ENCODE measurements around the gene MRPL21.

Gene MRPL21

GRCh38 chr11:68927280-68928135 is 23.9 kb upstream of the MRPL21 start:
- Histone ChIP-seq H3K9me3 (ENCODE audit: control insufficient read depth in 2 of 2, low read length in 2 of 2) (peaks cover 5 to 6% of the 10 kb centered on the region in 2 donors), H3K36me3 (ENCODE audit: control insufficient read depth in 2 of 2, insufficient read depth in 2 of 2, low read length in 2 of 2) (peaks cover 20 to 49% of the 10 kb centered on the region in 2 donors), H3K4me3 (ENCODE audit: low read length in 2 of 2) (peak overlapping the region; percentile 17 to 22), H3K9ac (ENCODE audit: low read length in 2 of 2) (peak overlapping the region; percentile 47 to 77), H3K27me3 (ENCODE audit: control insufficient read depth in 1 of 2, insufficient read depth in 2 of 2, low read length in 2 of 2) (no peaks in the 10 kb centered on the region), H3K4me1 (ENCODE audit: control insufficient read depth, insufficient read depth, low read length) (peaks cover 46% of the 10 kb centered on the region), H3K27ac (ENCODE audit: low read length) (peak overlapping the region; percentile 89)

- peak overlapping the region; percentile 87 for H3K27ac ChIP-seq (ENCODE audit: low read length)
Observed at GRCh38 chr11:68925611-68926010, 22.0 kb upstream of the MRPL21 start.

GRCh38 chr11:68924073-68924925 is 20.7 kb upstream of the MRPL21 start:
- Histone ChIP-seq H3K27ac (ENCODE audit: low read length) (peak overlapping the region; percentile 87), H3K36me3 (ENCODE audit: control insufficient read depth in 2 of 2, insufficient read depth in 2 of 2, low read length in 2 of 2) (peaks cover 14 to 41% of the 10 kb centered on the region in 2 donors), H3K4me1 (ENCODE audit: control insufficient read depth, insufficient read depth, low read length) (peaks cover 42% of the 10 kb centered on the region), H3K9me3 (ENCODE audit: control insufficient read depth in 2 of 2, low read length in 2 of 2) (peaks cover 5 to 6% of the 10 kb centered on the region in 2 donors), H3K4me3 (ENCODE audit: low read length in 2 of 2) (no peak overlapping the region), H3K27me3 (ENCODE audit: control insufficient read depth in 1 of 2, insufficient read depth in 2 of 2, low read length in 2 of 2) (no peaks in the 10 kb centered on the region), H3K9ac (ENCODE audit: low read length in 2 of 2) (peak overlapping the region; percentile 8 to 64)

More at GRCh38 chr11:68925611-68926010, 22.0 kb upstream of the MRPL21 start:
- Histone ChIP-seq H3K36me3 (ENCODE audit: control insufficient read depth in 2 of 2, insufficient read depth in 2 of 2, low read length in 2 of 2) (peaks cover 20 to 43% of the 10 kb centered on the region in 2 donors), H3K9me3 (ENCODE audit: control insufficient read depth in 2 of 2, low read length in 2 of 2) (peaks cover 5 to 6% of the 10 kb centered on the region in 2 donors), H3K4me1 (ENCODE audit: control insufficient read depth, insufficient read depth, low read length) (peaks cover 44% of the 10 kb centered on the region), H3K27me3 (ENCODE audit: control insufficient read depth in 1 of 2, insufficient read depth in 2 of 2, low read length in 2 of 2) (no peaks in the 10 kb centered on the region), H3K4me3 (ENCODE audit: low read length in 2 of 2) (no peak overlapping the region), H3K9ac (ENCODE audit: low read length in 2 of 2) (no peak overlapping the region)

DNA sequence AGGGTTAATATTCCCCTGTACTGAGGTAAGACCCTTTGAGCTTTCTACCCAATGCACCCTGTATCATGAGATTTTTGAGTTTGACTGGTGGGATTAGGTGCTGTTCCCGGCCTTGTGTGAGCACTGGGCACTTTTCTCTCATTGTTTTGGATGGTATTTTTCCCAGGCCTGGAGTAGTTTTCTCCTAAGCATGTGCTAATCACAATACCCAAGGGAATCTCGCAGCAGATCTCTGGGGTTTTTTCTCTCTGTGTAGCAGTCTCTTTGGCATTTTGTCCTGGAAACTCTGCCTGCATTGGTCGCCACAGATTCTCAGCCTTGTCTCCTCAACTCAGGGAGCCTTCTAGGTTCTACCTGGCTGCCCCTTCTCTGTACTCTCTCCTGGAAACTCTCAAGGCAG is 20.0 kb upstream of the MRPL21 start:
- Histone ChIP-seq H3K27me3 (ENCODE audit: control insufficient read depth in 1 of 2, insufficient read depth in 2 of 2, low read length in 2 of 2) (no peaks in the 10 kb centered on the region), H3K4me1 (ENCODE audit: control insufficient read depth, insufficient read depth, low read length) (peaks cover 35% of the 10 kb centered on the region), H3K36me3 (ENCODE audit: control insufficient read depth in 2 of 2, insufficient read depth in 2 of 2, low read length in 2 of 2) (peaks cover 14 to 43% of the 10 kb centered on the region in 2 donors), H3K27ac (ENCODE audit: low read length) (peak overlapping the region; percentile 87), H3K9ac (ENCODE audit: low read length in 2 of 2) (peak overlapping the region; percentile 8 to 64), H3K4me3 (ENCODE audit: low read length in 2 of 2) (no peak overlapping the region), H3K9me3 (ENCODE audit: control insufficient read depth in 2 of 2, low read length in 2 of 2) (peaks cover 5 to 6% of the 10 kb centered on the region in 2 donors)

GRCh38 chr11:68916439-68916838 is 12.8 kb upstream of the MRPL21 start:
- H3K36me3 ChIP-seq (ENCODE audit: control insufficient read depth in 2 of 2, insufficient read depth in 2 of 2, low read length in 2 of 2), result peaks cover 50 to 59% of the 10 kb centered on the region in 2 donors
- H3K4me1 ChIP-seq (ENCODE audit: control insufficient read depth, insufficient read depth, low read length), result peaks cover 5% of the 10 kb centered on the region
- H3K27me3 ChIP-seq (ENCODE audit: control insufficient read depth in 1 of 2, insufficient read depth in 2 of 2, low read length in 2 of 2), result no peaks in the 10 kb centered on the region
- H3K9me3 ChIP-seq (ENCODE audit: control insufficient read depth in 2 of 2, low read length in 2 of 2), result no peaks in the 10 kb centered on the region
- H3K9ac ChIP-seq (ENCODE audit: low read length in 2 of 2), result no peak overlapping the region
- no peak overlapping the region for H3K27ac ChIP-seq (ENCODE audit: low read length)
- H3K4me3 ChIP-seq (ENCODE audit: low read length in 2 of 2), result no peak overlapping the region

- H3K27me3 ChIP-seq (ENCODE audit: control insufficient read depth in 1 of 2, insufficient read depth in 2 of 2, low read length in 2 of 2), result no peaks in the 10 kb centered on the region
- no peaks in the 10 kb centered on the region for H3K9me3 ChIP-seq (ENCODE audit: control insufficient read depth in 2 of 2, low read length in 2 of 2)
- no peaks in the 10 kb centered on the region for H3K4me1 ChIP-seq (ENCODE audit: control insufficient read depth, insufficient read depth, low read length)
- H3K4me3 ChIP-seq (ENCODE audit: low read length in 2 of 2), result no peak overlapping the region
- H3K27ac ChIP-seq (ENCODE audit: low read length), result no peak overlapping the region
- peaks cover 62 to 63% of the 10 kb centered on the region in 2 donors for H3K36me3 ChIP-seq (ENCODE audit: control insufficient read depth in 2 of 2, insufficient read depth in 2 of 2, low read length in 2 of 2)
- no peak overlapping the region for H3K9ac ChIP-seq (ENCODE audit: low read length in 2 of 2)
Observed at GRCh38 chr11:68914761-68915160, 11.1 kb upstream of the MRPL21 start.

DNA sequence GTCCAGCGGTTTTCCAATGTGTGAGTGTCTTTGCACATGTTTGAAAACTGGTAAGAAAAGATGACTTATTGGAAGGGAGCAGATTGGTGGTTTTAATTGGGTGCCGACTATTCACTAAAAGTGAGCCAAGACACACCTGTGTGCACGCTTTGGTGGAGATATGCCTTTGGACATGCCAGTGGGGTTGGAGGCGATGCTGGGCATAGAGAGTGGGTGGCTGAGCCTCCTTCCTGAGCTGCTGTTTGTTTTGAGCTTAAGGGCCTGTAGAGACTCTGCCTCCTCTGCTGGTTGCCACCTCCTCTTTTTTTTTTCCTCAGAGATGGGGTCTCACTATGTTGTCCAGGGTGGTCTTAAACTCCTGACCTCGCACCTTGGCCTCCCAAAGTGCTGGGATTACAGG is 9.6 kb upstream of the MRPL21 start:
- Histone ChIP-seq H3K4me3 (ENCODE audit: low read length in 2 of 2) (no peak overlapping the region), H3K27me3 (ENCODE audit: control insufficient read depth in 1 of 2, insufficient read depth in 2 of 2, low read length in 2 of 2) (no peaks in the 10 kb centered on the region), H3K27ac (ENCODE audit: low read length) (no peak overlapping the region), H3K9me3 (ENCODE audit: control insufficient read depth in 2 of 2, low read length in 2 of 2) (no peaks in the 10 kb centered on the region), H3K36me3 (ENCODE audit: control insufficient read depth in 2 of 2, insufficient read depth in 2 of 2, low read length in 2 of 2) (peaks cover 63 to 64% of the 10 kb centered on the region in 2 donors), H3K4me1 (ENCODE audit: control insufficient read depth, insufficient read depth, low read length) (no peaks in the 10 kb centered on the region), H3K9ac (ENCODE audit: low read length in 2 of 2) (no peak overlapping the region)

- peaks cover 58 to 61% of the 10 kb centered on the region in 2 donors for H3K36me3 ChIP-seq (ENCODE audit: control insufficient read depth in 2 of 2, insufficient read depth in 2 of 2, low read length in 2 of 2)
- H3K27ac ChIP-seq (ENCODE audit: low read length), result no peak overlapping the region
- no peak overlapping the region for H3K9ac ChIP-seq (ENCODE audit: low read length in 2 of 2)
- H3K27me3 ChIP-seq (ENCODE audit: control insufficient read depth in 1 of 2, insufficient read depth in 2 of 2, low read length in 2 of 2), result no peaks in the 10 kb centered on the region
- H3K4me1 ChIP-seq (ENCODE audit: control insufficient read depth, insufficient read depth, low read length), result no peaks in the 10 kb centered on the region
- no peak overlapping the region for H3K4me3 ChIP-seq (ENCODE audit: low read length in 2 of 2)
- H3K9me3 ChIP-seq (ENCODE audit: control insufficient read depth in 2 of 2, low read length in 2 of 2), result no peaks in the 10 kb centered on the region
Observed at GRCh38 chr11:68912254-68912653, 8.6 kb upstream of the MRPL21 start.

- H3K4me3 ChIP-seq (ENCODE audit: low read length in 2 of 2), result no peak overlapping the region
- no peaks in the 10 kb centered on the region for H3K9me3 ChIP-seq (ENCODE audit: control insufficient read depth in 2 of 2, low read length in 2 of 2)
- no peaks in the 10 kb centered on the region for H3K4me1 ChIP-seq (ENCODE audit: control insufficient read depth, insufficient read depth, low read length)
- peaks cover 60 to 65% of the 10 kb centered on the region in 2 donors for H3K36me3 ChIP-seq (ENCODE audit: control insufficient read depth in 2 of 2, insufficient read depth in 2 of 2, low read length in 2 of 2)
- no peak overlapping the region for H3K27ac ChIP-seq (ENCODE audit: low read length)
- H3K9ac ChIP-seq (ENCODE audit: low read length in 2 of 2), result no peak overlapping the region
- no peaks in the 10 kb centered on the region for H3K27me3 ChIP-seq (ENCODE audit: control insufficient read depth in 1 of 2, insufficient read depth in 2 of 2, low read length in 2 of 2)
Observed at GRCh38 chr11:68911731-68912130, 8.1 kb upstream of the MRPL21 start.

- H3K4me3 ChIP-seq (ENCODE audit: low read length in 2 of 2), result no peak overlapping the region
- no peak overlapping the region for H3K27ac ChIP-seq (ENCODE audit: low read length)
- H3K27me3 ChIP-seq (ENCODE audit: control insufficient read depth in 1 of 2, insufficient read depth in 2 of 2, low read length in 2 of 2), result no peaks in the 10 kb centered on the region
- H3K9me3 ChIP-seq (ENCODE audit: control insufficient read depth in 2 of 2, low read length in 2 of 2), result no peaks in the 10 kb centered on the region
- peaks cover 53 to 60% of the 10 kb centered on the region in 2 donors for H3K36me3 ChIP-seq (ENCODE audit: control insufficient read depth in 2 of 2, insufficient read depth in 2 of 2, low read length in 2 of 2)
- peaks cover under 1% of the 10 kb centered on the region for H3K4me1 ChIP-seq (ENCODE audit: control insufficient read depth, insufficient read depth, low read length)
- no peak overlapping the region for H3K9ac ChIP-seq (ENCODE audit: low read length in 2 of 2)
Observed at GRCh38 chr11:68910965-68911364, 7.3 kb upstream of the MRPL21 start.
